GM21619 (cell line): ENCODE results near the gene FBXL17.
A peak's percentile ranks its signal among the peaks of the same experiment; 100 is the strongest.
"Not testable (repeated sequence)": the region's sequence is repeated elsewhere in the genome, so short reads cannot be mapped to it uniquely, and the experiment has no call there.

ENCODE experiments used
- ATAC-seq: cut with Tn5 transposase; IDR thresholded peaks from one replicate; pipeline ENCODE4 v1.9.1; 2021; ENCODE audit not compliant: unreplicated experiment

The FBXL17 gene

GRCh38 chr5:108381954-108382783, at the start of gene FBXL17:
TSS of gene FBXL17 (minus strand) at chr5:108382098.
- ATAC-seq, result peak; percentile 70

DNA sequence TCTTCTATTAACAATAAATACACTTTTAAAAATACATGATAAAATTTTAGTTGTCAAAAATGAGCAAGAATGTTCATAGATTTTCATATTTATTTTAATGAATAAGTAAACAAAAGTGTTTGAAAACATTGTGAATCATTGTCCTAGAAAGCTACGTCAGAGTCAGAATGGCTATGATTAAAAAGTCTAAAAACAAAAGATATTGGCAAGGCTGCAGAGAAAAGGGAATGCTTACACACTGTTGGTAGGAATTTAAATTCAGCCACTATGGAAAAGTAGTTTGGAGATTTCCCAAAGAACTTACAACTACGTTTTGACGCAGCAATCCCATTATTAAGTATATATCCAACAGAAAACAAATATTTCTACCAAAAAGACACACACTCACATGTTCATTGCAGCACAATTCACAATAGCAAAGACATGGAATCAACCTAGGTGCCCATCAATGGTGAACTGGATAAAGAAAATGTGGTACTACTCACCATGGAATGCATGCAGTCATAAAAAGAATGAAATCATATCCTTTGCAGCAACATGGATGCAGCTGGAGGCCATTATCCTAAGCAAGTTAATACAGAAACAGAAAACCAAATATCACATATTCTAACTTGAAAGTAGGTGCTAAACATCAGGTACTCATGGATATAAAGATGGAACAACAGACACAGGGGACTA, 49.2 kb upstream of the FBXL17 start:
- no peak for ATAC-seq

DNA sequence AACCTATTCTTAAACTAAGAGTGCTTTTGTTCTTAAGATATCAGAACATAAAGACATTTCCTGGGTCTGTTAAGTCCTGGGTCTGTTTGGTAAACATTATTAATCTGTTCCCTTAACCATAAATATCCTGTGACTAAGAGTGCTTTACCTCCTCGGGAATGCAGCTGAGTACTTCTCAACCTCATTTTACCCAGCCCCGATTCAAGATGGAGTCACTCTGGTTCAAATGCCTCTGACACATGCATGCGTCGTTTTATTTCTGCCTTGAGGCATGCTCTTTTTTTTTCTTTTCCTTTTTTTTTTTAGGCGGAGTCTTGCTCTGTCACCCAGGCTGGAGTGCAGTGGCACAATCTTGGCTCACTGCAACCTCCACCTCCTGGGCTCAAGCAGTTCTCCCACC, 39.8 kb upstream of the FBXL17 start:
- no peak for ATAC-seq

- ATAC-seq, result no peak
Observed at GRCh38 chr5:108420755-108421154, 38.9 kb upstream of the FBXL17 start.

DNA sequence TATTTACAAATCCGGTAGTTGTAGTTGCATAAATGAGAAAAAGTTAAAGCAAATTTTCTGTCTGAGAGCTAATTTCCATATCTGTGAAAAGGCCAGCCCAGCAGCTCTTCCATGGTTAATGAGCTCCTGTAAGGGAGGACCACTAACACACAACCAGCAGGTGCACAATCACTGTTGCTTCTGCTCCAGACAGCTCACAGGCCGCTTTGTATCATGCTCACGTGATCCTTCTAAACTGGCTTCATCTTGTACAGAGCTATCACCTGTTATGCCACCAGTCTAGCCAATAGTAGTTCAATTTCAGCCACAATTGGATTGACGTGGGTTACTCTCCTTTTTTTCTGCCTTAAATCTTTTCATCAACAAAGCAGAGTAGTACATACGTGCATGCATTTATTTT, 38.3 kb upstream of the FBXL17 start:
- ATAC-seq, result no peak

GRCh38 chr5:108418197-108418596, 36.3 kb upstream of the FBXL17 start:
- no peak for ATAC-seq

DNA sequence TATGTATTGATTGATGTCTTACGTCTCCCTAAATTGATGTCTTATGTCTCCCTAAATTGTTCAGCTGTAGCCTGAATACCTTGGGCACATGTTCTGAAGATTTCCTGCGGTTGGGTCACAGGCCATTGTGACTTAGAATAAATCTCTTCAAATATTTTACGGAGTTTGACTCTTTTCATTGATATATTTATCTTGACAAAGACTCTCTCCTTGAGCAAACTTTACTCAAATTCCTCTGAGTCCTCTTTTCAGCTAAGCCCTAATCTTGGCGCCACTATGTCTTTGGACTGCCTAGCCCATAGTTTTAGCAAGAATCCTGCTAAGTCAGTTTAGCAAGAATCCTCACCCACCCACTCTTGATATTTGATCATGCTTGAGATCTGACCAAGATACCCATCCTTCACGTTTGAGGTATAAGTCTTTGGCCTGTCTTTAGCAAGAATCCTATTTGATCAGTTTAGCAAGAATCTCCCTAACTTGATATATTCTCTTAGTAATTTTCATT, 35.3 kb upstream of the FBXL17 start:
- ATAC-seq, result no peak

DNA sequence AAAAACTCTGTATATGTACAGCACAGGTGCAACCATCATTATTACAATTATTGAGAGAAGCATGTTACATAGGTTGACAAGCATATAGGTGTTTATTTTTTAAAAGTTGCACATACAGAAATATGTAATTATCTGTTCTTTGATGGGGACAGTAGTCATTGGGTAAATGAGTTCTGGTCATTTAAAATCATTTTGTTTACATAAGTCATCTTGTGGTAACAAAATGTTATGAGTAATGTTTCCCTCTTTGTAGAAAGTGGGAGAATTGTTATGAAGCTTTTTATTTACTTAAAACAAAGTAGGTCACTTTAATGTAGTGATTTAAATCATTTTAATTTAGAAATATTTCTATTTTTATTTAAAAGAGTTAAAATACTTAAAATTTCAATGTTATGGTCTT, 33.8 kb upstream of the FBXL17 start:
- no peak for ATAC-seq

- ATAC-seq, result no peak
Observed at GRCh38 chr5:108409786-108410185, 27.9 kb upstream of the FBXL17 start.

DNA sequence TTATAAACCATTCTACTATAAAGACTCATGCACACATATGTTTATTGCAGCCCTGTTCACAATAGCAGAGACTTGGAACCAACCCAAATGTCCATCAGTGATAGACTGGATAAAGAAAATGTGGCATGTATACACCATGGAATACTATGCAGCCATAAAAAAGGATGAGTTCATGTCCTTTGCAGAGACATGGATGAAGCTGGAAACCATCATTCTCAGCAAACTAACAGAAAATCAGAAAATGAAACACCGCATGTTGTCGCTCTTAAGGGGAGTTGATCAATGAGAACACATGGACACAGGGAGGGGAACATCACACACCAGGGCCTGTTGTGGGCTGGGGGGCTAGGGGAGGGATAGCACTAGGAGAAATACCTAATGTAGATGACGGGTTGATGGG, 23.3 kb upstream of the FBXL17 start:
- ATAC-seq, result not testable (repeated sequence)

GRCh38 chr5:108398964-108399363, 17.1 kb upstream of the FBXL17 start:
- ATAC-seq, result no peak

- ATAC-seq, result not testable (repeated sequence)
Observed at GRCh38 chr5:108396837-108397236, 14.9 kb upstream of the FBXL17 start.

- ATAC-seq, result no peak
Observed at GRCh38 chr5:108387758-108388157, 5.9 kb upstream of the FBXL17 start.

GRCh38 chr5:108386345-108387061, 4.6 kb upstream of the FBXL17 start:
- no peak for ATAC-seq

DNA sequence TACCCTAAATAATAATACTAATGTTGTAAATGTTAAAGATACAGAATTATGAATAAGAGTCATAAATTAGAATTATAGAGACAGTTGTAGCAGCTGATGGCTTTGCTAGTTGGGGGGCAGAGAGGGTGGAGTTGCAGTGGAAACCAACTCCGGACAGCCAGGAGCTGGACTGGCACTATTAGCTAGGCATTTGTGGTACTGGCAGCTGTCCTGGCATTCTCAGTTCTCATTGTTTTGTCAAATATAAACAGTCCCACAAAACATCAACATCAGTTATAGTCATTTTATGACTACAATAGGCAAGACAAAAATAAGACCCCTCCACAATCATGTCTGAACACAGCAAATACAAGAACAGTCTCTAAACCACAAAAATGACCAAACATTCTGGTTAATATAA, 2.8 kb upstream of the FBXL17 start:
- no peak for ATAC-seq

- ATAC-seq, result no peak
Observed at GRCh38 chr5:108382784-108383330, 959 bp upstream of the FBXL17 start.

DNA sequence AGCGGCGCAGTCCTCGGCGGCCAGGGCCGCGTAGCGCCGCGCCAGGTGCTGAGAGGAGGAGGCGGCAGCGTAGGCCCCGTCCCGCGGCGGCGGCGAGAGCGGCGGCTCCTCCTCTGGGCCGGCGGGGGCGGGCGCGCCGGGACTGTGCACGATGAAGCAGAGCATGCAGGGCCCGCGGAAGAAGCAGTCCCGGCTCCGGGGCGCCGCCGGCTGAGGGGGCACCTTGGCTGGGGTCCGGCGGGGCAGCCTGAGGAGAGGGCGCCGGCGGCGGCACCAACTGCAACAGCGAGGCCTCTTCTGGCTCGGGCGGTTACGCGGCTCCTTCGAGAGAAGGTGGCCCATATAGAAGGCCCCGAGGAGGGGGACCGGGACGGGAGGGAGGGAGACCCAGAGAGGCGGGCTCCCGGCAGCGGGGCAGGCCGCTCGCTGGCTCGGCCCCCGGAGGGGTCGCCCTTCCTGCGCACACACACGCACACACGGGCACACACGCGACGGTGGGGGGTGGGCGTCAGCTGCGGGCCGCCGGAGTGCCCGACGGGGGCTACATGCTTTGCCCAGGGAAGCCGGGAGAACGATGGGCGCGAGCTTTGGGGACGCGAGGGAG, 446 bp downstream of the FBXL17 start:
- peak; percentile 42 for ATAC-seq

- ATAC-seq, result peak; percentile 33
Observed at GRCh38 chr5:108380531-108381349, 1.2 kb downstream of the FBXL17 start.

DNA sequence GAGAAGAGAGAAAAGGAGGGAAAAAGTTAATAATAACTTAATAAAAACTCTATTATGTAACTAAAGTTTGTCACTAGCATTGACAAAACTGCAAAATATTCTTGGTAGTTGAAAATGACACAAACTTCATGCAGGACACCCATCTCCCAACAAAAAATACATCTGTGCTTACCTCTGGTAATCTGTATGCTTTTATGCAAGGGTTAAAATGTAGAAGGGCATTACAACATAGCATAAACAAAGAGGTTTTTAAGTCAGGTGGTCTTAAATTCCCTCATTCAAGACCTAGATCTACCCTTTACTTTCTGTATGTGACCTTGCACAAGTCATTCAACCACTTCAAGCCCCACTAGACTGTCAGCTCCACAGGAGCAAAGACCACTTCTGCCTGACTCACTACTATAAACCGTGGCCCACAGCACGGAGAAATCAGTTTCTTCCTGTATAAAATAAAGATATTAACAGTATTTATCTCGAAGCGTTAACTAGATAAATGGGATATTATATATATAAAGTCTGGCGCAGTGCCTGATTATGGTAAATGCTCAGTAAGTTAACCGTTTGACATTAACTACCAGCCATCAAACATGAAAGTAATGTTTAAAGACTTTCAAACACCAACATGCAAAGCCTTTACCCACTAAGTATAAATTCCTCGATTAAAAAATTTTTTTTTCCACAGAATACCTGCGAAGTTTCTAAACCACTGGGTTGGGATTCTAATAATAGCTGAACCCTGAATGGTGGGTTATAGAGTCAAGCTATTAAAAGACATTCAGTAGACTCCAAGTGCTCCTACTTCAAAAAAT, 2.0 kb downstream of the FBXL17 start:
- no peak for ATAC-seq
